ENCODE data around the gene SLC43A2. TPM values are rescaled to one million over a fixed set of nuclear protein-coding genes. Genes with fewer than 3 reads are reported as not detected.

Gene SLC43A2
- total and polyA plus RNA-seq, 10 of the 15 experiments (the other 5 are each of a cell fraction or from before 2014, with no cell fraction given), result 0.03 to 14.0 (median 5.3) TPM

DNA sequence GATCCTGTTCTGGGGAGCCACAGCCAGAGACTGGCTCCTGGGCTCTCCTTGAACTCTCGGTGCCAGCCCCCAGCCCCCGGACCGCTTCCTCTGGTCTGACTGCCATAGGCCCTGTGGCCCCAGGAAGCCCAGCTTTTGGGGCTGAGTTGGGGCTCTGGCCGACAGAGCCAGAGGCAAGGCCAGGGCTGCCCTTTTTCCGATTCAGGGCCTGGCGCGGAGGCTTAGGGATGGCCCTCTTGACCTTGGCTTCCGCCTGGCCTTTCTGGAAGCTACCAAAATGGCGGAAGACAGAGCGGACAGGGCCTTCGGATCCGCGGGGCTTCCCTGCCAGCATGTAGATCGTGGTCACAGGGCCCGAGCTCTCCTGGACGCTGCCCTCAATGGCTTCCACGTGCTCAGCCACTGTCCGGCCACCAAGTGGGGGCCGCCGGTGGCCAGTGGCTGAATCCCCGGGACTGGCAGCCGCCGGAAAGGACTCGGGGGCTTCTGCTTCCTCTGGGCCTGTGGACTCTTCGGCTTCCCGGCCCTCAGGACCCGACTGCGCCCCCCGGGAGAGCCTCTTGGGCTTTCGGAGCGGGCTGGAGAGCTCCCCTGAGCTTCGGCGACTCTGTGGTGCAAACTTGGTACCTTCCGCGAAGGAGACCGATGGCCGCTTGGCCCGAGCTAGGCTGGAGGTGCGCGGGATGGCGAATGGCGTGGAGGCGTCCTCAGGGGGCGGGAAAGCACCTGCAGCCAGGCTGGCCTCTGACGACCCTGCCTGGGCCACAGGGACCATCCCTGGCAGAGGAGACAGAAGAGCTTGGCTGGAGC lies 6.4 kb upstream of the SLC43A2 start:
- ChIA-PET CTCF (interaction anchor here (0.6 to 1.0 kb wide), 2 partner anchors 14 to 180 kb away, joined by 3 read pairs; no protein-coding TSS in a partner anchor), POLR2A (no interaction called here), RAD21 (ENCODE audit: unreplicated experiment) (no interaction called here), SMC1A (ENCODE audit: uncharacterized antibody, unreplicated experiment) (interaction anchor here (0.8 kb wide), 1 partner anchor 14 kb away, joined by 3 read pairs; the partner anchor contains the start of gene RILP)
- BruUV-seq (replicated peaks), result no TSS peak
- no peak overlapping the region for H3K4me2 ChIP-seq (ENCODE audit: control insufficient read depth, insufficient read depth)
- H3K36me3 ChIP-seq (ENCODE audit: control insufficient read depth in 2 of 2, insufficient read depth in 2 of 2, low read length in 1 of 2), result no peaks in the 10 kb centered on the region
- DNase-seq (ENCODE audit: low read depth, low spot score) (no peak), ATAC-seq (no peak), FAIRE-seq (no peak)
- H3K4me1 ChIP-seq (ENCODE audit: control insufficient read depth, insufficient read depth, low read length), result peaks cover 18% of the 10 kb centered on the region
- H3K9me3 ChIP-seq (replicated peaks; ENCODE audit: control insufficient read depth, insufficient read depth, low read length), result no peaks in the 10 kb centered on the region
- in situ Hi-C loops (cut with MboI) (no loop called here), intact Hi-C loops (cut with micrococcal nuclease; ENCODE audit: unreplicated experiment) (loop anchor here (5.0 kb wide), 1 partner anchor 118 kb away; the partner anchor contains the start of gene INPP5K)
- H3K27ac ChIP-seq (ENCODE audit: control insufficient read depth, insufficient read depth), result no peak overlapping the region
- H3K27me3 ChIP-seq (replicated peaks in 1 of 2; ENCODE audit: control insufficient read depth in 2 of 2, insufficient read depth in 2 of 2, low read length in 1 of 2), result no peaks in the 10 kb centered on the region
- H2AFZ ChIP-seq (ENCODE audit: control insufficient read depth, low read depth, low read length), result no peak overlapping the region
- WGBS (ENCODE audit: insufficient coverage, insufficient replicate concordance, low lambda C conversion rate, missing lambda C conversion rate), result 76% methylated on average over 44 of the region's 45 CpGs
- H3K4me3 ChIP-seq, result no peak overlapping the region
- no peaks in the 10 kb centered on the region for H4K20me1 ChIP-seq (ENCODE audit: control insufficient read depth, insufficient read depth)
- H3K79me2 ChIP-seq (ENCODE audit: control insufficient read depth, insufficient read depth, low read length), result no peaks in the 10 kb centered on the region
- H3K9ac ChIP-seq (ENCODE audit: control insufficient read depth, insufficient read depth, low read length), result no peak overlapping the region
- TF ChIP-seq CREM (IDR thresholded peaks at IDR 0.05; ENCODE audit: low read depth), result no peak
- TF ChIP-seq MTA2 (IDR thresholded peaks at IDR 0.05; ENCODE audit: low read depth), result no peak
- TF ChIP-seq, protein P1, sequence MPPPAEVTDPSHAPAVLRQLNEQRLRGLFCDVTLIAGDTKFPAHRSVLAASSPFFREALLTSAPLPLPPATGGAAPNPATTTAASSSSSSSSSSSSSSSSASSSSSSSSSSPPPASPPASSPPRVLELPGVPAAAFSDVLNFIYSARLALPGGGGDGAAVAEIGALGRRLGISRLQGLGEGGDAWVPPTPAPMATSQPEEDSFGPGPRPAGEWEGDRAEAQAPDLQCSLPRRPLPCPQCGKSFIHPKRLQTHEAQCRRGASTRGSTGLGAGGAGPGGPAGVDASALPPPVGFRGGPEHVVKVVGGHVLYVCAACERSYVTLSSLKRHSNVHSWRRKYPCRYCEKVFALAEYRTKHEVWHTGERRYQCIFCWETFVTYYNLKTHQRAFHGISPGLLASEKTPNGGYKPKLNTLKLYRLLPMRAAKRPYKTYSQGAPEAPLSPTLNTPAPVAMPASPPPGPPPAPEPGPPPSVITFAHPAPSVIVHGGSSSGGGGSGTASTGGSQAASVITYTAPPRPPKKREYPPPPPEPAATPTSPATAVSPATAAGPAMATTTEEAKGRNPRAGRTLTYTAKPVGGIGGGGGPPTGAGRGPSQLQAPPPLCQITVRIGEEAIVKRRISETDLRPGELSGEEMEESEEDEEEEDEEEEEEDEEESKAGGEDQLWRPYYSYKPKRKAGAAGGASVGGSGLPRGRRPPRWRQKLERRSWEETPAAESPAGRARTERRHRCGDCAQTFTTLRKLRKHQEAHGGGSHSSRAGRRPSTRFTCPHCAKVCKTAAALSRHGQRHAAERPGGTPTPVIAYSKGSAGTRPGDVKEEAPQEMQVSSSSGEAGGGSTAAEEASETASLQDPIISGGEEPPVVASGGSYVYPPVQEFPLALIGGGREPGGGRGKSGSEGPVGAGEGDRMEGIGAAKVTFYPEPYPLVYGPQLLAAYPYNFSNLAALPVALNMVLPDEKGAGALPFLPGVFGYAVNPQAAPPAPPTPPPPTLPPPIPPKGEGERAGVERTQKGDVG (CRISPR knock-in tag; IDR thresholded peaks at IDR 0.05), result no peak
- TF ChIP-seq ASH2L (IDR thresholded peaks at IDR 0.05; ENCODE audit: borderline replicate concordance, low read depth), result no peak
- TF ChIP-seq DPF2 (IDR thresholded peaks at IDR 0.05), result no peak
- no peak for TF ChIP-seq TCF12 (IDR thresholded peaks at IDR 0.05; ENCODE audit: low read depth, low read length)
- TF ChIP-seq, protein P2, sequence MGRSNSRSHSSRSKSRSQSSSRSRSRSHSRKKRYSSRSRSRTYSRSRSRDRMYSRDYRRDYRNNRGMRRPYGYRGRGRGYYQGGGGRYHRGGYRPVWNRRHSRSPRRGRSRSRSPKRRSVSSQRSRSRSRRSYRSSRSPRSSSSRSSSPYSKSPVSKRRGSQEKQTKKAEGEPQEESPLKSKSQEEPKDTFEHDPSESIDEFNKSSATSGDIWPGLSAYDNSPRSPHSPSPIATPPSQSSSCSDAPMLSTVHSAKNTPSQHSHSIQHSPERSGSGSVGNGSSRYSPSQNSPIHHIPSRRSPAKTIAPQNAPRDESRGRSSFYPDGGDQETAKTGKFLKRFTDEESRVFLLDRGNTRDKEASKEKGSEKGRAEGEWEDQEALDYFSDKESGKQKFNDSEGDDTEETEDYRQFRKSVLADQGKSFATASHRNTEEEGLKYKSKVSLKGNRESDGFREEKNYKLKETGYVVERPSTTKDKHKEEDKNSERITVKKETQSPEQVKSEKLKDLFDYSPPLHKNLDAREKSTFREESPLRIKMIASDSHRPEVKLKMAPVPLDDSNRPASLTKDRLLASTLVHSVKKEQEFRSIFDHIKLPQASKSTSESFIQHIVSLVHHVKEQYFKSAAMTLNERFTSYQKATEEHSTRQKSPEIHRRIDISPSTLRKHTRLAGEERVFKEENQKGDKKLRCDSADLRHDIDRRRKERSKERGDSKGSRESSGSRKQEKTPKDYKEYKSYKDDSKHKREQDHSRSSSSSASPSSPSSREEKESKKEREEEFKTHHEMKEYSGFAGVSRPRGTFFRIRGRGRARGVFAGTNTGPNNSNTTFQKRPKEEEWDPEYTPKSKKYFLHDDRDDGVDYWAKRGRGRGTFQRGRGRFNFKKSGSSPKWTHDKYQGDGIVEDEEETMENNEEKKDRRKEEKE (IDR thresholded peaks at IDR 0.05), result no peak
- no peak for TF ChIP-seq NR2C1 (IDR thresholded peaks at IDR 0.05)
- TF ChIP-seq ZBED1 (IDR thresholded peaks at IDR 0.05; ENCODE audit: borderline replicate concordance), result no peak
- no peak for TF ChIP-seq ESRRA (IDR thresholded peaks at IDR 0.05; ENCODE audit: low read length)
- TF ChIP-seq KAT2A (conservative IDR thresholded peaks at IDR 0.05; ENCODE audit: control insufficient read depth, low read depth, low read length), result no peak
- TF ChIP-seq, protein P3, sequence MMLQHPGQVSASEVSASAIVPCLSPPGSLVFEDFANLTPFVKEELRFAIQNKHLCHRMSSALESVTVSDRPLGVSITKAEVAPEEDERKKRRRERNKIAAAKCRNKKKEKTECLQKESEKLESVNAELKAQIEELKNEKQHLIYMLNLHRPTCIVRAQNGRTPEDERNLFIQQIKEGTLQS (IDR thresholded peaks at IDR 0.05; ENCODE audit: borderline replicate concordance, extremely low read depth, low read depth, low read length), result no peak
- TF ChIP-seq, protein P4, sequence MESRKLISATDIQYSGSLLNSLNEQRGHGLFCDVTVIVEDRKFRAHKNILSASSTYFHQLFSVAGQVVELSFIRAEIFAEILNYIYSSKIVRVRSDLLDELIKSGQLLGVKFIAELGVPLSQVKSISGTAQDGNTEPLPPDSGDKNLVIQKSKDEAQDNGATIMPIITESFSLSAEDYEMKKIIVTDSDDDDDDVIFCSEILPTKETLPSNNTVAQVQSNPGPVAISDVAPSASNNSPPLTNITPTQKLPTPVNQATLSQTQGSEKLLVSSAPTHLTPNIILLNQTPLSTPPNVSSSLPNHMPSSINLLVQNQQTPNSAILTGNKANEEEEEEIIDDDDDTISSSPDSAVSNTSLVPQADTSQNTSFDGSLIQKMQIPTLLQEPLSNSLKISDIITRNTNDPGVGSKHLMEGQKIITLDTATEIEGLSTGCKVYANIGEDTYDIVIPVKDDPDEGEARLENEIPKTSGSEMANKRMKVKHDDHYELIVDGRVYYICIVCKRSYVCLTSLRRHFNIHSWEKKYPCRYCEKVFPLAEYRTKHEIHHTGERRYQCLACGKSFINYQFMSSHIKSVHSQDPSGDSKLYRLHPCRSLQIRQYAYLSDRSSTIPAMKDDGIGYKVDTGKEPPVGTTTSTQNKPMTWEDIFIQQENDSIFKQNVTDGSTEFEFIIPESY (IDR thresholded peaks at IDR 0.05), result no peak

Measured in GM12878 (cell line).